Neural progenitor cell (in vitro differentiated cells): ENCODE measurements around the gene GGT6. TPM values are rescaled to one million over a fixed set of nuclear protein-coding genes. Genes with fewer than 3 reads are reported as not detected.

Experiments used
- DNase-seq: peaks from one replicate; pipeline ENCODE4 v3.0.0-alpha.2; 2016; ENCODE audit warnings: low spot score
- H2AFZ ChIP-seq: fragments of 200-600 bp; sonication (generic); replicated peaks from 2 replicates; pipeline ENCODE4 v1.6.1; 2016; ENCODE audit warnings: antibody characterized with exemption
- H3F3A ChIP-seq: fragments of 200-600 bp; sonication (generic); 2 replicates; pipeline ENCODE4 v1.6.1; 2016; ENCODE audit warnings: antibody characterized with exemption, low read depth
- H3K27ac ChIP-seq: fragments of 200-600 bp; sonication (generic); 2 replicates; pipeline ENCODE4 v1.5.1; 2016; ENCODE audit warnings: mild to moderate bottlenecking
- H3K27me3 ChIP-seq: fragments of 200-600 bp; sonication (generic); 2 replicates; pipeline ENCODE4 v1.6.1; 2016; ENCODE audit warnings: mild to moderate bottlenecking, moderate library complexity
- H3K36me3 ChIP-seq: fragments of 200-600 bp; sonication (generic); 2 replicates; pipeline ENCODE4 v1.5.1; 2016
- H3K4me1 ChIP-seq: fragments of 200-600 bp; sonication (generic); 2 replicates; pipeline ENCODE4 v1.6.1; 2016; ENCODE audit warnings: mixed run types
- H3K4me2 ChIP-seq: fragments of 200-600 bp; sonication (generic); 2 replicates; pipeline ENCODE4 v1.6.1; 2016
- H3K4me3 ChIP-seq: fragments of 200-600 bp; sonication (generic); 2 replicates; pipeline ENCODE4 v1.5.1; 2016
- H3K79me2 ChIP-seq: fragments of 200-600 bp; sonication (generic); 2 replicates; pipeline ENCODE4 v1.6.1; 2016; ENCODE audit warnings: low read depth
- H3K9ac ChIP-seq: fragments of 200-600 bp; sonication (generic); 2 replicates; pipeline ENCODE4 v1.6.1; 2016
- H3K9me3 ChIP-seq: fragments of 200-600 bp; sonication (generic); 2 replicates; pipeline ENCODE4 v1.5.1; 2016; ENCODE audit warnings: low read depth
- H4K20me1 ChIP-seq: fragments of 200-600 bp; sonication (generic); 2 replicates; pipeline ENCODE4 v1.6.1; 2016; ENCODE audit warnings: low read depth
- H3K27ac Mint-ChIP-seq: 3 replicates; pipeline ENCODE4 v1.8.0; 2021; ENCODE audit warnings: mixed read lengths
- H3K27me3 Mint-ChIP-seq: 2 replicates; pipeline ENCODE4 v1.8.0; 2022; ENCODE audit warnings: low read depth, mild to moderate bottlenecking, inconsistent platforms, moderate library complexity, mixed read lengths; ENCODE audit not compliant: insufficient read depth
- H3K36me3 Mint-ChIP-seq: 3 replicates; pipeline ENCODE4 v1.8.0; 2021; ENCODE audit warnings: mixed read lengths
- H3K4me1 Mint-ChIP-seq: 3 replicates; pipeline ENCODE4 v1.8.0; 2021; ENCODE audit warnings: mixed read lengths
- H3K4me3 Mint-ChIP-seq: 3 replicates; pipeline ENCODE4 v1.8.0; 2021; ENCODE audit warnings: mild to moderate bottlenecking, moderate library complexity, mixed read lengths
- H3K9me3 Mint-ChIP-seq: 3 replicates; pipeline ENCODE4 v1.8.0; 2020; ENCODE audit warnings: mixed read lengths
- EZH2 ChIP-seq: fragments of 200-600 bp; sonication (generic); IDR thresholded peaks from 2 replicates; pipeline ENCODE4 v1.6.1; 2017; ENCODE audit warnings: antibody characterized with exemption, mild to moderate bottlenecking, moderate library complexity
- EZH2phosphoT487 ChIP-seq: fragments of 200-600 bp; sonication (generic); IDR thresholded peaks from 2 replicates; pipeline ENCODE4 v1.6.1; 2017; ENCODE audit warnings: antibody characterized with exemption
- total RNA-seq: library from RNA; depleted of rRNA; stranded (reverse); fragments of >200 nt; gene quantifications from 2 replicates; pipeline ENCODE4 v1.2.3, GENCODE V29; 2015; ENCODE audit warnings: low replicate concordance
- TF ChIP-seq, protein P1 (sequence below): fragments of 200-600 bp; sonication (generic); IDR thresholded peaks from 2 replicates; pipeline ENCODE4 v1.5.1; 2017; ENCODE audit warnings: antibody characterized with exemption, mild to moderate bottlenecking

Gene GGT6
- total RNA-seq, 1 donor from 2014 or later: not detected

DNA sequence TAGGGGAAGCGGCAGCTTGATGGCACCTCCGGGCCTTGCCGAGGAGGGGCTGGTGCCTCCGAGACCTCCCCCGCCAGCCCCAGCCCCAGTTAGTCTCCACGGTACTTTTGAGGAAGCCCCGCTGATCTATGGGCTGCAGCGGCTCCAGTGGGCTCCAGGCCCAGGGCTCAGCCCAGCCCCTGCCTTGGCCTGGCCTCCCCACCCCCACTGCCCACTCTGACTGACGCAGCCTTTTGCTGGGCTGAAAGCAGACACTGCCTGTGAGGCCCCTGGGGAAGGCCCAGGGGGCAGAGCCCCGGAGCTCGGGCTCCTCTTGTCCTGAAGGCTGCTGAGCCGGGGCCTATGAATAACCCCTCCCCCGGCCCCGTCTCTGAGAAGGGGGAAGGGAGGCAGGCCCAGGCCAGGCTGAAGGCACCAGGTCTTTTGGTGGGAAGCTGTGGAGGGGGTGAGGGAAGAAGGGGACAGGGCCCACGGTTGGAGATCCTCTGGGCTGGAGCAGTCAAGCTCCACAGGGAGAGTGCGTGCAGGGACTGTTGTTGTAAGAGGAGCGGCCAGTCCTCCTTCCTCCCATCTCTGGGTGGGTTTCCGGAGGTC, 16.4 kb upstream of the GGT6 start:
- Mint-ChIP-seq H3K4me1 (peaks cover 30% of the 10 kb centered on the region), H3K36me3 (no peaks in the 10 kb centered on the region), H3K27ac (peak overlapping the region; percentile 66), H3K4me3 (no peak overlapping the region), H3K27me3 (peaks cover 10% of the 10 kb centered on the region), H3K9me3 (no peaks in the 10 kb centered on the region)
- TF ChIP-seq EZH2 (no peak), EZH2phosphoT487 (no peak)
- TF ChIP-seq, protein P1, sequence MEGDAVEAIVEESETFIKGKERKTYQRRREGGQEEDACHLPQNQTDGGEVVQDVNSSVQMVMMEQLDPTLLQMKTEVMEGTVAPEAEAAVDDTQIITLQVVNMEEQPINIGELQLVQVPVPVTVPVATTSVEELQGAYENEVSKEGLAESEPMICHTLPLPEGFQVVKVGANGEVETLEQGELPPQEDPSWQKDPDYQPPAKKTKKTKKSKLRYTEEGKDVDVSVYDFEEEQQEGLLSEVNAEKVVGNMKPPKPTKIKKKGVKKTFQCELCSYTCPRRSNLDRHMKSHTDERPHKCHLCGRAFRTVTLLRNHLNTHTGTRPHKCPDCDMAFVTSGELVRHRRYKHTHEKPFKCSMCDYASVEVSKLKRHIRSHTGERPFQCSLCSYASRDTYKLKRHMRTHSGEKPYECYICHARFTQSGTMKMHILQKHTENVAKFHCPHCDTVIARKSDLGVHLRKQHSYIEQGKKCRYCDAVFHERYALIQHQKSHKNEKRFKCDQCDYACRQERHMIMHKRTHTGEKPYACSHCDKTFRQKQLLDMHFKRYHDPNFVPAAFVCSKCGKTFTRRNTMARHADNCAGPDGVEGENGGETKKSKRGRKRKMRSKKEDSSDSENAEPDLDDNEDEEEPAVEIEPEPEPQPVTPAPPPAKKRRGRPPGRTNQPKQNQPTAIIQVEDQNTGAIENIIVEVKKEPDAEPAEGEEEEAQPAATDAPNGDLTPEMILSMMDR: no peak
- H3K4me1 ChIP-seq: peaks cover 23% of the 10 kb centered on the region
- peak; percentile 85 for DNase-seq
- H4K20me1 ChIP-seq: no peaks in the 10 kb centered on the region
- peaks cover 15% of the 10 kb centered on the region for H3F3A ChIP-seq
- H3K27me3 ChIP-seq: no peaks in the 10 kb centered on the region
- no peaks in the 10 kb centered on the region for H3K79me2 ChIP-seq
- no peak overlapping the region for H3K4me3 ChIP-seq
- peak overlapping the region; percentile 60 for H2AFZ ChIP-seq
- peak overlapping the region; percentile 24 for H3K27ac ChIP-seq
- no peaks in the 10 kb centered on the region for H3K9me3 ChIP-seq
- H3K36me3 ChIP-seq: no peaks in the 10 kb centered on the region
- no peak overlapping the region for H3K9ac ChIP-seq
- peak overlapping the region; percentile 37 for H3K4me2 ChIP-seq

DNA sequence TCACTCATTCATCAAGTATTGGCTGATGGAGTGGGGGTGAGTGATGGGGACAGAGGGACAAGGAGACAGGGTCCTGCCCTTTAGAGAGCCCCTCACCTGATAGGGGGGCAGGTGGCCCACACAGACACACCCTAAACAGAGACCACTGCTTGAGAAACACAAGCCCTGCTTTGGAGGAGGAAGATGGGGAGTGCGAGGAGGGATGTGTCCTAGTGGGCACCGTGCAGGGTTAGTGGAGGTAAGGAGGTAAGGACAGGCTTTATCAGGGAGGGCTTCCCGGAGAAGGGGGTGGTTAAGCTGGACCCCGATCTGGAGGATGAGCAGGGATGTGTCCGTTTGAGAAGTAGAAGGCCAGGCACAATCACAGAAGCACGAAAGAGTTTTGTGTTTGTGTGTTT, 15.8 kb upstream of the GGT6 start:
- Histone ChIP-seq H2AFZ (peak overlapping the region; percentile 60), H3K4me2 (peak overlapping the region; percentile 37), H3K4me1 (peaks cover 22% of the 10 kb centered on the region), H3K27me3 (no peaks in the 10 kb centered on the region), H3K9ac (no peak overlapping the region), H3F3A (peaks cover 15% of the 10 kb centered on the region), H4K20me1 (no peaks in the 10 kb centered on the region), H3K36me3 (no peaks in the 10 kb centered on the region), H3K4me3 (no peak overlapping the region), H3K27ac (no peak overlapping the region), H3K79me2 (no peaks in the 10 kb centered on the region), H3K9me3 (no peaks in the 10 kb centered on the region)
- peaks cover 6% of the 10 kb centered on the region for H3K27me3 Mint-ChIP-seq
- H3K36me3 Mint-ChIP-seq: no peaks in the 10 kb centered on the region
- no peaks in the 10 kb centered on the region for H3K9me3 Mint-ChIP-seq
- DNase-seq: no peak
- no peak overlapping the region for H3K4me3 Mint-ChIP-seq
- peaks cover 27% of the 10 kb centered on the region for H3K4me1 Mint-ChIP-seq
- TF ChIP-seq EZH2phosphoT487 (no peak), EZH2 (no peak)
- TF ChIP-seq, protein P1: no peak
- H3K27ac Mint-ChIP-seq: peak overlapping the region; percentile 92

DNA sequence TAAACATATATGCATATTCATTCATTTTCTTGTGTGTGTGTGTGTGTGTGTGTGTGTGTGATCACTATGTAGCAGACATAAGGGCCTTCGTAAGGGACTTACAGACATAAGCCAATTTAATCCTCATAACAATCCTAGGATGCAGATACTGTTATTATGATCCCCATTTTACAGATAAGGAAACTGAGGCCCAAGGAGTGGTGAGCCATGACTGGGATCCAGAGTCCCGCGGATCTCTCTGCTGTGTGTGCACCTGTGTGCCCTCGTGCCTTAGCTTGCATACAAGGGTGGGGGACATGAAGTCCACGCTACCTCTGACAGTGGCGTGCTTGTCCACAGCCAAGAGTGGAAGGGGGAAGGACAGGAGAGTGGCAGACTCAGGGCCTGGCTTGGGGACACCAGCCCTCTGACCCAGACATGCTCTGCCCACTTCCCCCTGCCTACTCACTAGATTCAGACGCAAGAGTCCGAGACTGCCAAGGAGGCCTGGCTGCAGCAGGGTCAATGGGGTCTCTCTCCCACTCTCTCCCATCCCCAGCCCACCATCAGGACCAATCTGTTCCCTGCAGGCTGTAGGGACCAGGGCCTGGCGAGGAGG, 14.2 kb upstream of the GGT6 start:
- Histone ChIP-seq H3K4me3 (no peak overlapping the region), H3F3A (peaks cover 15% of the 10 kb centered on the region), H3K4me2 (no peak overlapping the region), H3K9me3 (no peaks in the 10 kb centered on the region), H3K4me1 (peaks cover 30% of the 10 kb centered on the region), H3K36me3 (no peaks in the 10 kb centered on the region), H3K79me2 (no peaks in the 10 kb centered on the region), H3K27ac (no peak overlapping the region), H3K9ac (no peak overlapping the region), H3K27me3 (no peaks in the 10 kb centered on the region), H4K20me1 (no peaks in the 10 kb centered on the region), H2AFZ (no peak overlapping the region)
- Mint-ChIP-seq H3K4me3 (no peak overlapping the region), H3K9me3 (no peaks in the 10 kb centered on the region), H3K27me3 (no peaks in the 10 kb centered on the region), H3K4me1 (peaks cover 31% of the 10 kb centered on the region), H3K27ac (peak overlapping the region; percentile 29), H3K36me3 (no peaks in the 10 kb centered on the region)
- no peak for DNase-seq
- TF ChIP-seq, protein P1: no peak
- no peak for TF ChIP-seq EZH2phosphoT487
- no peak for TF ChIP-seq EZH2
